Fibroblast of lung (primary cell): ENCODE results near the gene DLG2. TPM values are rescaled to one million over a fixed set of nuclear protein-coding genes. Genes with fewer than 3 reads are reported as not detected.
A peak's percentile ranks its signal among the peaks of the same experiment; 100 is the strongest.

Source experiments
- DNase-seq, 2 donors: peaks; one replicate each; pipeline versions ENCODE4 v3.0.0 to v3.0.0-alpha.2; 2010; ENCODE audit warnings: low read depth in 2 of 2
- H2AFZ ChIP-seq: 2 replicates; pipeline ENCODE4 v1.5.1; 2012; ENCODE audit warnings: low read length, control low read depth, inconsistent platforms
- H3K27ac ChIP-seq: 2 replicates; pipeline ENCODE4 v1.5.1; 2011; ENCODE audit warnings: low read length, control low read depth; ENCODE audit not compliant: insufficient read depth
- H3K27me3 ChIP-seq: 2 replicates; pipeline ENCODE4 v1.5.1; 2011; ENCODE audit warnings: mild to moderate bottlenecking, low read length; ENCODE audit not compliant: control insufficient read depth, insufficient read depth
- H3K36me3 ChIP-seq: 2 replicates; pipeline ENCODE4 v1.5.1; 2011; ENCODE audit warnings: low read length; ENCODE audit not compliant: control insufficient read depth, insufficient read depth
- H3K4me1 ChIP-seq: 2 replicates; pipeline ENCODE4 v1.5.1; 2011; ENCODE audit warnings: low read length; ENCODE audit not compliant: control insufficient read depth, insufficient read depth; ENCODE audit errors: extremely low read depth
- H3K4me2 ChIP-seq: 2 replicates; pipeline ENCODE4 v1.5.1; 2011; ENCODE audit warnings: low read length, control low read depth; ENCODE audit not compliant: insufficient read depth; ENCODE audit errors: extremely low read depth
- H3K4me3 ChIP-seq, 4 experiments: fragments of 200-600 bp in 1 of 4; sonication (generic) in 1 of 4; replicated peaks in 1 of 4; 2 replicates each; pipeline ENCODE4 v1.5.1; 2011 to 2016; ENCODE audit warnings: low read length in 4 of 4, low read depth in 3 of 4, mild to moderate bottlenecking in 3 of 4, control low read depth in 2 of 4, inconsistent platforms in 1 of 4, mixed read lengths in 1 of 4; ENCODE audit not compliant: insufficient read depth in 1 of 4; ENCODE audit errors: control extremely low read depth in 1 of 4
- H3K79me2 ChIP-seq: 2 replicates; pipeline ENCODE4 v1.5.1; 2012; ENCODE audit warnings: mild to moderate bottlenecking, low read length, inconsistent platforms; ENCODE audit not compliant: control insufficient read depth, insufficient read depth
- H3K9ac ChIP-seq: 2 replicates; pipeline ENCODE4 v1.5.1; 2011; ENCODE audit warnings: mild to moderate bottlenecking, low read length, control low read depth; ENCODE audit not compliant: insufficient read depth
- H3K9me3 ChIP-seq: 2 replicates; pipeline ENCODE4 v1.5.1; 2012; ENCODE audit warnings: low read depth, low read length; ENCODE audit not compliant: control insufficient read depth, insufficient read depth
- H4K20me1 ChIP-seq: 2 replicates; pipeline ENCODE4 v1.5.1; 2011; ENCODE audit warnings: low read length; ENCODE audit not compliant: control insufficient read depth, insufficient read depth; ENCODE audit errors: extremely low read depth
- CTCF ChIP-seq, 2 donors: IDR thresholded peaks in 1 of 2; conservative IDR thresholded peaks in 1 of 2; 1 replicate in 1 of 2; 2 replicates in 1 of 2; pipeline ENCODE4 v1.5.1; 2011 to 2012; ENCODE audit warnings: low read length in 2 of 2, control low read depth in 1 of 2, inconsistent platforms in 1 of 2, low read depth in 1 of 2, mild to moderate bottlenecking in 1 of 2
- EZH2 ChIP-seq: IDR thresholded peaks from 2 replicates; pipeline ENCODE4 v1.5.1; 2012; ENCODE audit warnings: low read length, control low read depth, mild to moderate bottlenecking; ENCODE audit errors: missing control alignments
- polyA plus RNA-seq, 2 donors: library from polyadenylated mRNA; depleted of rRNA in 1 of 2; stranded (reverse) in 1 of 2; unstranded in 1 of 2; fragments of >200 nt; gene quantifications; 2 replicates each; pipeline ENCODE4 v1.2.1, GENCODE V29; 2011 to 2012; ENCODE audit warnings: missing spikeins in 1 of 2
- total RNA-seq: library from RNA; depleted of rRNA; stranded (reverse); fragments of >200 nt; gene quantifications from 2 replicates; pipeline ENCODE4 v1.2.1, GENCODE V29; 2014

DLG2 gene
- total and polyA plus RNA-seq, 2 donors (not counting 1 experiment from before 2014, with no cell fraction given), result 0.77 to 2.3 TPM

- H3K4me2 ChIP-seq, result no peak overlapping the region
- H3K9ac ChIP-seq, result no peak overlapping the region
- H3K36me3 ChIP-seq, result no peaks in the 10 kb centered on the region
- no peak for TF ChIP-seq CTCF (conservative IDR thresholded peaks at IDR 0.05 in 1 of 2, IDR thresholded peaks at IDR 0.05 in 1 of 2; ENCODE audit: low read depth in 1 of 2, low read length in 2 of 2)
- TF ChIP-seq EZH2, result no peak
- no peaks in the 10 kb centered on the region for H4K20me1 ChIP-seq
- H3K27ac ChIP-seq, result no peak overlapping the region
- no peaks in the 10 kb centered on the region for H3K79me2 ChIP-seq
- H3K4me1 ChIP-seq, result no peaks in the 10 kb centered on the region
- no peak overlapping the region for H2AFZ ChIP-seq
- no peaks in the 10 kb centered on the region for H3K27me3 ChIP-seq
- no peak overlapping the region for H3K4me3 ChIP-seq
- no peaks in the 10 kb centered on the region for H3K9me3 ChIP-seq
- DNase-seq, result no peak
Measured at GRCh38 chr11:83456566-83456965, 2170.6 kb downstream of the DLG2 start.

GRCh38 chr11:83456075-83456474 is 2171.1 kb downstream of the DLG2 start:
- TF ChIP-seq EZH2 (no peak), CTCF (conservative IDR thresholded peaks at IDR 0.05 in 1 of 2, IDR thresholded peaks at IDR 0.05 in 1 of 2; ENCODE audit: low read depth in 1 of 2, low read length in 2 of 2) (no peak)

DNA sequence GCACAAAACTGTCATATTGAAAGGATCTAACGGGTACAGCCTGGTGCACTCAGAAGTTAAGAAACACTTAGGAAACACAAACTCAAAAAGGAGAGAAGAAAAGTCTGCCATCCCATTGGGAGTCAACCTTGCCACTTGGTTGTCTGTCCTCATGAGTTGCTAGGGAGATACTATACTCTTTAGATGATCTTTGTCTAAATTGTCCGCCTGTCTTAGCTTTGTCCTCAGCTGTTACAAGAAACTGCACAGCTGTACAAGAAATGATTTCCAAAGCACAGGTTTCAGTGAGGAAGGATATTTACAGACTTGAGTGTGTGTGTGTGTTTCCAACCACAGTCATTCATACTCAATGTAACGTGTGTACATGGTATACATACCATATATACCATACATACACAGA is 2171.8 kb downstream of the DLG2 start:
- TF ChIP-seq EZH2 (no peak), CTCF (conservative IDR thresholded peaks at IDR 0.05 in 1 of 2, IDR thresholded peaks at IDR 0.05 in 1 of 2; ENCODE audit: low read depth in 1 of 2, low read length in 2 of 2) (no peak)
- Histone ChIP-seq H3K27ac (no peak overlapping the region), H3K4me2 (no peak overlapping the region), H3K79me2 (no peaks in the 10 kb centered on the region), H4K20me1 (no peaks in the 10 kb centered on the region), H3K27me3 (no peaks in the 10 kb centered on the region), H3K4me3 (no peak overlapping the region), H3K4me1 (no peaks in the 10 kb centered on the region), H3K9ac (no peak overlapping the region), H3K9me3 (no peaks in the 10 kb centered on the region), H3K36me3 (no peaks in the 10 kb centered on the region), H2AFZ (no peak overlapping the region)
- DNase-seq, result no peak

More at GRCh38 chr11:83456075-83456474, 2171.1 kb downstream of the DLG2 start:
- no peaks in the 10 kb centered on the region for H3K79me2 ChIP-seq
- no peaks in the 10 kb centered on the region for H3K36me3 ChIP-seq
- no peak overlapping the region for H3K27ac ChIP-seq
- no peaks in the 10 kb centered on the region for H3K9me3 ChIP-seq
- H2AFZ ChIP-seq, result no peak overlapping the region
- peak in 1 of 2 donors; percentile 0 for DNase-seq
- H3K9ac ChIP-seq, result no peak overlapping the region
- no peaks in the 10 kb centered on the region for H3K4me1 ChIP-seq
- H3K4me2 ChIP-seq, result no peak overlapping the region
- H3K4me3 ChIP-seq, result no peak overlapping the region
- H3K27me3 ChIP-seq, result no peaks in the 10 kb centered on the region
- no peaks in the 10 kb centered on the region for H4K20me1 ChIP-seq
